A549 (cell line): Measurements from ENCODE around the gene CDK19. TPM values are rescaled to one million over a fixed set of nuclear protein-coding genes. Genes with fewer than 3 reads are reported as not detected.

Experiments used
- ATAC-seq, 2 experiments: fragments of 200-7000 bp in 1 of 2; fragments of >200 bp in 1 of 2; cut with Nextera tagmentation in 1 of 2; cut with Tn5 transposase in 1 of 2; 3 replicates each; pipeline versions ENCODE4 v1.8.0 to v1.9.1; 2018 to 2020; ENCODE audit warnings: mild to moderate bottlenecking in 1 of 2, moderate library complexity in 1 of 2
- CTCF ChIA-PET: fragments of 300-600 bp; sonication (Branson Sonifier 250); formaldehyde crosslinking; extraction: SDS; loops from one replicate; lab custom pipeline; 2021; ENCODE audit warnings: antibody characterized with exemption, inconsistent platforms; lab: Yijun Ruan, JAX
- POLR2A ChIA-PET: fragments of 350-600 bp; formaldehyde crosslinking; extraction: SDS; loops from one replicate; lab custom pipeline; 2021; ENCODE audit warnings: antibody characterized with exemption, inconsistent platforms; lab: Yijun Ruan, JAX
- DNase-seq, 2 experiments: peaks; one replicate each; pipeline versions ENCODE4 v3.0.0 to v3.0.0-alpha.2; 2011 to 2016; ENCODE audit warnings: low read depth in 1 of 2, low spot score in 1 of 2
- FAIRE-seq: peaks from 2 replicates; lab custom pipeline; 2011; peaks lifted over from hg19 to GRCh38; lab: Jason Lieb, UNC
- H3K27ac ChIP-seq, 2 experiments: fragments of >200 bp; sonication (Bioruptor Twin); formaldehyde crosslinking; 3 replicates each; pipeline ENCODE4 v1.5.1; 2016 to 2017
- H3K4me1 ChIP-seq: fragments of >200 bp; sonication (Bioruptor Twin); formaldehyde crosslinking; 3 replicates; pipeline ENCODE4 v1.6.1; 2016
- H3K4me2 ChIP-seq: fragments of >200 bp; sonication (Bioruptor Twin); formaldehyde crosslinking; 3 replicates; pipeline ENCODE4 v1.6.1; 2016
- H3K4me3 ChIP-seq: fragments of >200 bp; sonication (Bioruptor Twin); formaldehyde crosslinking; 3 replicates; pipeline ENCODE4 v1.5.1; 2016
- H3K9me3 ChIP-seq: fragments of >200 bp; sonication (Bioruptor Twin); formaldehyde crosslinking; 3 replicates; pipeline ENCODE4 v1.6.1; 2016
- CEBPB ChIP-seq, 2 experiments: fragments of >200 bp in 1 of 2; sonication (Bioruptor Twin) in 1 of 2; formaldehyde crosslinking in 1 of 2; IDR thresholded peaks; 2 replicates each; pipeline ENCODE4 v1.6.1; 2012 to 2016
- CHD4 ChIP-seq: fragments of 200-600 bp; sonication (generic); IDR thresholded peaks from 2 replicates; pipeline ENCODE4 v1.6.1; 2016; ENCODE audit warnings: antibody characterized with exemption, mild to moderate bottlenecking, borderline replicate concordance
- FOSB ChIP-seq: fragments of 250-450 bp; sonication (Bioruptor Pico); IDR thresholded peaks from 2 replicates; pipeline ENCODE4 v1.5.0; 2020; ENCODE audit warnings: mild to moderate bottlenecking, moderate library complexity
- GATA3 ChIP-seq: IDR thresholded peaks from 2 replicates; pipeline ENCODE4 v1.6.1; 2012; ENCODE audit warnings: borderline replicate concordance
- HES2 ChIP-seq: fragments of >200 bp; sonication (Bioruptor Twin); formaldehyde crosslinking; IDR thresholded peaks from 2 replicates; pipeline ENCODE4 v1.6.1; 2016
- HEYL ChIP-seq: fragments of 250-450 bp; sonication (Bioruptor Pico); IDR thresholded peaks from 2 replicates; pipeline ENCODE4 v1.8.0; 2021; ENCODE audit warnings: mild to moderate bottlenecking, moderate library complexity
- JUN ChIP-seq, 2 experiments: fragments of >200 bp; sonication (Bioruptor Twin); formaldehyde crosslinking; IDR thresholded peaks; 2 replicates in 1 of 2; 3 replicates in 1 of 2; pipeline ENCODE4 v1.6.1; 2016 to 2017
- KDM5A ChIP-seq: fragments of 200-600 bp; sonication (generic); IDR thresholded peaks from 2 replicates; pipeline ENCODE4 v1.6.1; 2016; ENCODE audit warnings: antibody characterized with exemption, mild to moderate bottlenecking
- NR3C1 ChIP-seq: fragments of >200 bp; sonication (Bioruptor Twin); formaldehyde crosslinking; IDR thresholded peaks from 3 replicates; pipeline ENCODE4 v1.6.1; 2017
- PBX3 ChIP-seq: IDR thresholded peaks from 2 replicates; pipeline ENCODE4 v1.6.1; 2012
- PHF8 ChIP-seq: fragments of 200-600 bp; sonication (generic); IDR thresholded peaks from 2 replicates; pipeline ENCODE4 v1.6.1; 2016; ENCODE audit warnings: low read depth, mild to moderate bottlenecking, antibody characterized with exemption, moderate library complexity, borderline replicate concordance
- RARB ChIP-seq: fragments of 250-450 bp; sonication (Bioruptor Pico); IDR thresholded peaks from 2 replicates; pipeline ENCODE4 v1.8.0; 2021; ENCODE audit warnings: mild to moderate bottlenecking, moderate library complexity
- RCOR1 ChIP-seq: fragments of 150-350 bp; IDR thresholded peaks from 2 replicates; pipeline ENCODE4 v1.6.1; 2014; ENCODE audit warnings: antibody characterized with exemption, low read length, low read depth
- RFX5 ChIP-seq: fragments of 450-650 bp; IDR thresholded peaks from 2 replicates; pipeline ENCODE4 v1.7.1; 2014; ENCODE audit warnings: antibody characterized with exemption, mild to moderate bottlenecking, moderate library complexity
- RNF2 ChIP-seq: fragments of 200-600 bp; sonication (generic); IDR thresholded peaks from 2 replicates; pipeline ENCODE4 v1.6.1; 2016; ENCODE audit warnings: low read depth, mild to moderate bottlenecking, antibody characterized with exemption, moderate library complexity, borderline replicate concordance
- SREBF2 ChIP-seq: fragments of 450-650 bp; IDR thresholded peaks from 2 replicates; pipeline ENCODE4 v1.6.1; 2014; ENCODE audit warnings: mild to moderate bottlenecking, moderate library complexity
- ZFP36 ChIP-seq: fragments of 450-650 bp; IDR thresholded peaks from 2 replicates; pipeline ENCODE4 v1.6.1; 2014; ENCODE audit warnings: borderline replicate concordance; ENCODE audit not compliant: partially characterized antibody
- ZSCAN20 ChIP-seq: fragments of 250-450 bp; sonication (Bioruptor Pico); IDR thresholded peaks from 2 replicates; pipeline ENCODE4 v1.8.0; 2022; ENCODE audit warnings: mild to moderate bottlenecking, moderate library complexity
- WGBS: methylation state at CpG from one replicate; pipeline ENCODE4 v1.1.6; 2017; ENCODE audit errors: missing lambda C conversion rate; 5-methylcytosine and 5-hydroxymethylcytosine counted together
- polyA plus RNA-seq, 4 experiments: library from polyadenylated mRNA; depleted of rRNA in 3 of 4; stranded (reverse); fragments of >200 nt; fragmentation: RNase III in 1 of 4; extraction: RNeasy Plus Mini Kit Qiagen cat#74134 plus additional on column Dnase treatment in 1 of 4; gene quantifications; 2 replicates in 3 of 4; 3 replicates in 1 of 4; pipeline ENCODE4 v1.2.3, GENCODE V29; 2011 to 2017
- TF ChIP-seq, protein P1 (sequence below): fragments of 200-600 bp; sonication (generic); IDR thresholded peaks from 2 replicates; pipeline ENCODE4 v1.6.1; 2016; ENCODE audit warnings: antibody characterized with exemption, mild to moderate bottlenecking, moderate library complexity

The CDK19 gene
- polyA plus RNA-seq, 2 of the 4 experiments (the other 2 are of a cell fraction): 7.1 to 18.6 TPM

DNA sequence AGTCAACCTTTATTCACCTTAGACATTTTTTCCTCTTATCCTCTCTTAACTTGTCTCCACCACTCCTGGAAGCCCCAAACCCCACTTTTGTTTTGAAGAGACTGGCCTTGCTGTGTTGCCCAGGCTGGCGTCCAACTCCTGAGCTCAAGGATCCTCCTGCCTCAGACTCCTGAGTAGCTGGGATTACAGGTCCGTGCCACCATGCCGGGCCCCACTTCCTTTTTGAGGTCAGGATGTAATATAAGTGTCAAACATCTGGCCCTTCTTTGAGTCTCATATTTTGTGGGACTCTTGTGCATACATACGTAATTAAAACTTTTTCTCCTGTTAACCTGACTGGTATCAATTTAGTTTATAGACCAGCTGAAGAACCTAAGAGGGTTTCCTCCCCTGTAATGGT lies 1.4 kb upstream of the CDK19 start:
- no peak overlapping the region for H3K4me3 ChIP-seq
- peak overlapping the region in 1 of 2 experiments; percentile 95; a peak in 1 of 6 replicates for H3K27ac ChIP-seq
- ChIA-PET CTCF (no interaction called here), POLR2A (interaction anchor here (4.0 kb wide), 1 partner anchor 57 kb away, joined by 162 read pairs; the partner anchor contains the start of gene AMD1)
- TF ChIP-seq RFX5 (no peak), CEBPB (IDR thresholded peaks at IDR 0.05) (no peak), ZSCAN20 (CRISPR knock-in tag) (no peak), ZFP36 (no peak), KDM5A (no peak), RCOR1 (no peak), RARB (CRISPR knock-in tag) (no peak), CHD4 (no peak), PBX3 (no peak), SREBF2 (no peak), RNF2 (no peak), GATA3 (no peak), FOSB (no peak), NR3C1 (no peak)
- ATAC-seq (no peak), FAIRE-seq (no peak), DNase-seq (no peak)
- 98% methylated on average over 4 of the region's 4 CpGs for WGBS
- no peaks in the 10 kb centered on the region for H3K9me3 ChIP-seq
- H3K4me2 ChIP-seq: peak overlapping the region; percentile 89; the same call in 2 of the 3 replicates
- H3K4me1 ChIP-seq: peaks cover 16% of the 10 kb centered on the region; the same call in 2 of the 3 replicates

GRCh38 chr6:110815015-110815410 lies 256 bp downstream of the CDK19 start:
- TF ChIP-seq PHF8: peak; percentile 45
- TF ChIP-seq HES2: no peak
- TF ChIP-seq ZFP36: no peak
- TF ChIP-seq, protein P1, sequence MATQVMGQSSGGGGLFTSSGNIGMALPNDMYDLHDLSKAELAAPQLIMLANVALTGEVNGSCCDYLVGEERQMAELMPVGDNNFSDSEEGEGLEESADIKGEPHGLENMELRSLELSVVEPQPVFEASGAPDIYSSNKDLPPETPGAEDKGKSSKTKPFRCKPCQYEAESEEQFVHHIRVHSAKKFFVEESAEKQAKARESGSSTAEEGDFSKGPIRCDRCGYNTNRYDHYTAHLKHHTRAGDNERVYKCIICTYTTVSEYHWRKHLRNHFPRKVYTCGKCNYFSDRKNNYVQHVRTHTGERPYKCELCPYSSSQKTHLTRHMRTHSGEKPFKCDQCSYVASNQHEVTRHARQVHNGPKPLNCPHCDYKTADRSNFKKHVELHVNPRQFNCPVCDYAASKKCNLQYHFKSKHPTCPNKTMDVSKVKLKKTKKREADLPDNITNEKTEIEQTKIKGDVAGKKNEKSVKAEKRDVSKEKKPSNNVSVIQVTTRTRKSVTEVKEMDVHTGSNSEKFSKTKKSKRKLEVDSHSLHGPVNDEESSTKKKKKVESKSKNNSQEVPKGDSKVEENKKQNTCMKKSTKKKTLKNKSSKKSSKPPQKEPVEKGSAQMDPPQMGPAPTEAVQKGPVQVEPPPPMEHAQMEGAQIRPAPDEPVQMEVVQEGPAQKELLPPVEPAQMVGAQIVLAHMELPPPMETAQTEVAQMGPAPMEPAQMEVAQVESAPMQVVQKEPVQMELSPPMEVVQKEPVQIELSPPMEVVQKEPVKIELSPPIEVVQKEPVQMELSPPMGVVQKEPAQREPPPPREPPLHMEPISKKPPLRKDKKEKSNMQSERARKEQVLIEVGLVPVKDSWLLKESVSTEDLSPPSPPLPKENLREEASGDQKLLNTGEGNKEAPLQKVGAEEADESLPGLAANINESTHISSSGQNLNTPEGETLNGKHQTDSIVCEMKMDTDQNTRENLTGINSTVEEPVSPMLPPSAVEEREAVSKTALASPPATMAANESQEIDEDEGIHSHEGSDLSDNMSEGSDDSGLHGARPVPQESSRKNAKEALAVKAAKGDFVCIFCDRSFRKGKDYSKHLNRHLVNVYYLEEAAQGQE: no peak
- TF ChIP-seq FOSB: no peak
- TF ChIP-seq HEYL: no peak
- TF ChIP-seq JUN (IDR thresholded peaks at IDR 0.05): peak in 1 of 2 experiments; percentile 39; a peak in 1 of 5 replicates
- H3K27ac ChIP-seq: peak overlapping the region; percentile 83 to 95
- H3K9me3 ChIP-seq: no peaks in the 10 kb centered on the region; the same call in 2 of the 3 replicates
- FAIRE-seq (no peak), DNase-seq (peak in 1 of 2 experiments; percentile 12), ATAC-seq (peak in 1 of 2 experiments; percentile 55; a peak in 2 of 6 replicates)
- peaks cover 16% of the 10 kb centered on the region; the same call in 2 of the 3 replicates for H3K4me1 ChIP-seq
- peak overlapping the region; percentile 98 for H3K4me3 ChIP-seq
- ChIA-PET CTCF (interaction anchor here (0.6 to 0.7 kb wide), 5 partner anchors 54 to 201 kb away, joined by 3 to 4 read pairs (median 3); no protein-coding TSS in a partner anchor), POLR2A (interaction anchor here (0.6 to 4.0 kb wide), 23 partner anchors 13 to 1720 kb away, joined by 3 to 162 read pairs (median 4); partner anchors contain the start of genes AMD1, GTF3C6, RPF2 and SESN1)
- WGBS: under 1% methylated on average over 24 of the region's 49 CpGs
- H3K4me2 ChIP-seq: peak overlapping the region; percentile 85
